ENCODE data around the gene DCAF7.

DNA sequence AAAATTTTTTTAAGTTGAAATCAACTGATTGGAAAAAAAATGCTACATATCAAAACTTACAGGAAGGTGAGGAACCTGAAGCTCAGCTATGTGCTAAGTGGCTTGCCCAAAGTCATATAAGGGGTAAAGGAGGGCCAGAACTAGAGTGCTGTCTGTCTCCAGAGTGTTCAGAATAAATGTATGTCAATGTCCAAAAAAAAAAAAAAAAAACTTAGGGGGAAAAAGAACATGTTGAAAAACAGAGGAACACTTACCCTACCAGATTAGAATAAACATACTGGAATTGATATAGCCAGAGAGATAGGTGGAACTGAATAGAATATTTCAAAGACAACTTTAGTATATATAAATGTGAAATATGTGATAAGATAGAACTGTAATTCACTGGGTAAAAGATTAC is 11.5 kb downstream of the DCAF7 start:
- TF ChIP-seq POLR2A (IDR thresholded peaks at IDR 0.05) (no peak), POLR2AphosphoS5 (IDR thresholded peaks at IDR 0.05) (no peak)

Measured in breast epithelium (tissue), 3 donors.